ENCODE results near the gene MBD5.

GRCh38 chr2:148071351-148071750 is 50.5 kb downstream of the MBD5 start:
- no peak for TF ChIP-seq CTCF (IDR thresholded peaks at IDR 0.05)
- no peak for TF ChIP-seq POLR2A (IDR thresholded peaks at IDR 0.05)
